GM12878 (cell line): ENCODE data around the gene ZNF18. TPM values are rescaled to one million over a fixed set of nuclear protein-coding genes. Genes with fewer than 3 reads are reported as not detected.

Experiments used
- ATAC-seq: fragments of 200-7000 bp; cut with Tn5 transposase; 3 replicates; pipeline ENCODE4 v1.9.1; 2020; ENCODE audit warnings: mild to moderate bottlenecking, moderate library complexity
- BruUV-seq: library from RNA; stranded (reverse); fragments of 400-500 nt; replicated peaks from 2 replicates; lab custom pipeline; 2021; lab: Mats Ljungman, UMichigan
- CTCF ChIA-PET: fragments of 300-600 bp; sonication (Branson Sonifier 250); formaldehyde crosslinking; extraction: SDS; loops from one replicate; lab custom pipeline; 2021; ENCODE audit warnings: inconsistent platforms; lab: Yijun Ruan, JAX
- POLR2A ChIA-PET: fragments of 350-600 bp; formaldehyde crosslinking; extraction: SDS; loops from one replicate; lab custom pipeline; 2021; ENCODE audit warnings: inconsistent platforms; lab: Charles Lee
- RAD21 ChIA-PET: fragments of 300-600 bp; sonication (Branson Sonifier 250); formaldehyde crosslinking; loops from one replicate; lab custom pipeline; 2023; ENCODE audit warnings: antibody characterized with exemption; ENCODE audit not compliant: unreplicated experiment; lab: Charles Lee
- SMC1A ChIA-PET: fragments of 300-600 bp; sonication (Branson Sonifier 250); formaldehyde crosslinking; loops from one replicate; lab custom pipeline; 2023; ENCODE audit not compliant: unreplicated experiment, uncharacterized antibody; lab: Charles Lee
- DNase-seq: peaks from one replicate; pipeline ENCODE4 v3.0.0-alpha.2; 2011; ENCODE audit warnings: low read depth, low spot score
- FAIRE-seq: peaks from 3 replicates; lab custom pipeline; 2011; peaks lifted over from hg19 to GRCh38; lab: Jason Lieb, UNC
- H2AFZ ChIP-seq: 2 replicates; pipeline ENCODE4 v1.6.0; 2011; ENCODE audit warnings: low read depth, low read length, control low read depth; ENCODE audit not compliant: control insufficient read depth
- H3K27ac ChIP-seq: 2 replicates; pipeline ENCODE4 v1.5.1; 2011; ENCODE audit warnings: control low read depth; ENCODE audit not compliant: control insufficient read depth, insufficient read depth
- H3K27me3 ChIP-seq, 2 experiments: replicated peaks in 1 of 2; 2 replicates each; pipeline versions ENCODE4 v1.6.0 to v1.6.1; 2011; ENCODE audit warnings: low read length in 1 of 2; ENCODE audit not compliant: control insufficient read depth in 2 of 2, insufficient read depth in 2 of 2
- H3K36me3 ChIP-seq, 2 experiments: 2 replicates each; pipeline ENCODE4 v1.5.1; 2011; ENCODE audit warnings: low read length in 1 of 2; ENCODE audit not compliant: control insufficient read depth in 2 of 2, insufficient read depth in 2 of 2
- H3K4me1 ChIP-seq: 2 replicates; pipeline ENCODE4 v1.6.1; 2011; ENCODE audit warnings: mild to moderate bottlenecking, low read length, moderate library complexity, mixed read lengths; ENCODE audit not compliant: control insufficient read depth, insufficient read depth
- H3K4me2 ChIP-seq: 2 replicates; pipeline ENCODE4 v1.6.0; 2011; ENCODE audit warnings: control low read depth; ENCODE audit not compliant: control insufficient read depth, insufficient read depth
- H3K4me3 ChIP-seq: fragments of 200-600 bp; sonication (generic); 2 replicates; pipeline ENCODE4 v1.5.1; 2016
- H3K79me2 ChIP-seq: 2 replicates; pipeline ENCODE4 v1.6.0; 2011; ENCODE audit warnings: low read length; ENCODE audit not compliant: control insufficient read depth, insufficient read depth
- H3K9ac ChIP-seq: 2 replicates; pipeline ENCODE4 v1.8.0; 2011; ENCODE audit warnings: low read length, control low read depth, mixed read lengths; ENCODE audit not compliant: control insufficient read depth, insufficient read depth
- H3K9me3 ChIP-seq: replicated peaks from 3 replicates; pipeline ENCODE4 v1.5.1; 2011; ENCODE audit warnings: mild to moderate bottlenecking, low read length; ENCODE audit not compliant: control insufficient read depth, insufficient read depth
- H4K20me1 ChIP-seq: 2 replicates; pipeline ENCODE4 v1.6.0; 2011; ENCODE audit not compliant: control insufficient read depth, insufficient read depth
- CTCF ChIP-seq, 3 experiments: IDR thresholded peaks in 2 of 3; conservative IDR thresholded peaks in 1 of 3; 2 replicates each; pipeline ENCODE4 v1.5.1; 2011; ENCODE audit warnings: low read depth in 3 of 3, low read length in 3 of 3, mild to moderate bottlenecking in 3 of 3, control low read depth in 2 of 3, moderate library complexity in 2 of 3, inconsistent platforms in 1 of 3, mixed read lengths in 1 of 3; ENCODE audit not compliant: control insufficient read depth in 2 of 3, insufficient read depth in 1 of 3; ENCODE audit errors: extremely low read depth in 1 of 3
- HCFC1 ChIP-seq: fragments of 150-350 bp; IDR thresholded peaks from 2 replicates; pipeline ENCODE4 v1.6.1; 2014; ENCODE audit warnings: low read length
- LARP7 ChIP-seq: fragments of 450-650 bp; IDR thresholded peaks from 2 replicates; pipeline ENCODE4 v1.6.1; 2017; ENCODE audit warnings: mild to moderate bottlenecking
- NR2C2 ChIP-seq: IDR thresholded peaks from 2 replicates; pipeline ENCODE4 v1.6.1; 2011; ENCODE audit warnings: borderline replicate concordance, low read depth; ENCODE audit not compliant: control insufficient read depth, insufficient read length
- POU2F2 ChIP-seq: IDR thresholded peaks from 3 replicates; pipeline ENCODE4 v1.6.1; 2011; ENCODE audit warnings: low read depth, mild to moderate bottlenecking, low read length, borderline replicate concordance
- RB1 ChIP-seq: fragments of 450-650 bp; formaldehyde crosslinking; IDR thresholded peaks from 2 replicates; pipeline ENCODE4 v1.6.1; 2017; ENCODE audit warnings: mild to moderate bottlenecking, borderline replicate concordance
- SMC3 ChIP-seq: IDR thresholded peaks from 2 replicates; pipeline ENCODE4 v1.6.1; 2011; ENCODE audit warnings: low read length, improper control_type of control experiment, borderline replicate concordance
- SRF ChIP-seq, 2 experiments: IDR thresholded peaks; 2 replicates each; pipeline ENCODE4 v1.6.1; 2011; ENCODE audit warnings: low read depth in 2 of 2, low read length in 2 of 2, mild to moderate bottlenecking in 1 of 2, moderate library complexity in 1 of 2
- ZNF24 ChIP-seq: fragments of 450-650 bp; IDR thresholded peaks from 2 replicates; pipeline ENCODE4 v1.6.1; 2017; ENCODE audit warnings: antibody characterized with exemption, mild to moderate bottlenecking
- ZNF384 ChIP-seq: IDR thresholded peaks from 2 replicates; pipeline ENCODE4 v1.6.1; 2012; ENCODE audit warnings: low read depth, mild to moderate bottlenecking, low read length, improper control_type of control experiment, borderline replicate concordance
- ZSCAN29 ChIP-seq: fragments of 450-650 bp; IDR thresholded peaks from 2 replicates; pipeline ENCODE4 v1.6.1; 2017; ENCODE audit warnings: mild to moderate bottlenecking, moderate library complexity
- WGBS: methylation state at CpG from one replicate; pipeline ENCODE4 v1.1.6; 2016; ENCODE audit warnings: low lambda C conversion rate; ENCODE audit not compliant: insufficient replicate concordance, insufficient coverage; ENCODE audit errors: missing lambda C conversion rate; 5-methylcytosine and 5-hydroxymethylcytosine counted together
- in situ Hi-C: fragments of 300-500 bp; cut with MboI; formaldehyde crosslinking; loops from 9 replicates; pipeline ENCODE4 v1.14.3; 2018; ENCODE audit warnings: mixed read lengths
- intact Hi-C: fragments of 100-400 bp; cut with micrococcal nuclease; formaldehyde crosslinking; loops from one replicate; pipeline ENCODE4 v1.14.2; 2022; ENCODE audit not compliant: unreplicated experiment
- polyA plus RNA-seq, 11 experiments: library from polyadenylated mRNA; depleted of rRNA in 4 of 11; unstranded in 6 of 11; stranded (reverse) in 5 of 11; fragments of >200 nt; fragmentation: Nextera tagmentation in 4 of 11; fragmentation: Illumina TruSeq in 1 of 11; extraction: Ambion mirVana in 4 of 11; extraction: Trizol in 1 of 11; gene quantifications; 1 replicate in 1 of 11; 2 replicates in 10 of 11; pipeline versions ENCODE4 v1.2.1 to v1.2.3, GENCODE V29; 2011 to 2016; ENCODE audit warnings: inconsistent platforms in 2 of 11, missing spikeins in 2 of 11, low read depth in 1 of 11
- total RNA-seq, 4 experiments: library from RNA; depleted of rRNA in 3 of 4; stranded (reverse); fragments of >200 nt in 3 of 4; fragmentation: Illumina TruSeq in 1 of 4; extraction: Trizol in 1 of 4; gene quantifications; 2 replicates each; pipeline versions ENCODE4 v1.2.1 to v1.2.3, GENCODE V29; 2013 to 2021
- TF ChIP-seq, protein P1 (sequence below): fragments of 450-650 bp; IDR thresholded peaks from 2 replicates; pipeline ENCODE4 v1.6.1; 2018; ENCODE audit warnings: mild to moderate bottlenecking, low read depth, moderate library complexity; ENCODE audit not compliant: partially characterized antibody

The ZNF18 gene
- total and polyA plus RNA-seq, 10 of the 15 experiments (the other 5 are each of a cell fraction or from before 2014, with no cell fraction given), result 4.6 to 10.2 (median 9.1) TPM

GRCh38 chr17:11986942-11987329 lies 10.3 kb downstream of the ZNF18 start (continued):
- TF ChIP-seq NR2C2, result no peak
- no peak for TF ChIP-seq HCFC1
- peak in 2 of 3 experiments; percentile 32 to 37; a peak in 4 of 6 replicates for TF ChIP-seq CTCF (IDR thresholded peaks at IDR 0.05 in 2 of 3, conservative IDR thresholded peaks at IDR 0.05 in 1 of 3; ENCODE audit: control insufficient read depth in 2 of 3, extremely low read depth in 1 of 3, insufficient read depth in 1 of 3, low read depth in 3 of 3, low read length in 3 of 3)
- peak; percentile 19; the same call in 1 of the 2 replicates for TF ChIP-seq SMC3
- TF ChIP-seq LARP7, result no peak
- TF ChIP-seq, all 136 proteins: peak for 3

DNA sequence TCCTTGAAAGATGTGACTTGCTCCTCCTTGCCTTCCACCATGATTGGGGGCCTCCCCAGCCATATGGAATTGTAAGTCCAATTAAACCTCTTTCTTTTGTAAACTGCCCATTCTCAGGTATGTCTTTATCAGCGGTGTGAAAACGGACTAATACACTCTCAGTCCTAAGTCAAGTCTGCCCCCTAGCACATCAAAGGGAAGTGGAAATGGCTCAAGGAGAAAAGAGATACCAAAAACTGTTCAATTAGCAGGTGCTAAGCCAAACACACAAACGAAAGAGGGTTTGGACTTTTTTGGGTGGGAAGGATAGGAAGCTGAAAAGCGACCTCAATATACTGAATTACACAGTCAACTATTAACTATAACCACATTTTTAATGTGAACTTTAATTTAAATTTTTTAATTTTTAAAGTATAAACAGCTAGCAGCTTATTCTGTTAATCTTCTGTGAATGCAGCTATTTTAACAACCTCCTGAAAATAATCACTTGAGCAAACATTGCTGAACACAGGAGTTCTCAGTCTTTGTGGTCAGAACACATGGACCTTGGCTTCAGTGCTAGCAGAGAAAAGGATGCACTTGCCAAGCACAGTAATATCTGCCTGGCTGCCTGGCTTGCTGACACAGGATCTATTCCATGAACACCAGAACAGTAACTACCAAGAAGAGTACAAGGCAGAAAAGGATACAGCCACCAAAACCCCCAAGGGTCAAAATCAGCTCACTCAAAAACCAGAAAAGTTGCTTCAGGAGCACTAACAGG lies 10.9 kb downstream of the ZNF18 start:
- Histone ChIP-seq H3K4me1 (no peaks in the 10 kb centered on the region), H3K9me3 (no peaks in the 10 kb centered on the region), H3K4me3 (no peak overlapping the region), H3K27ac (no peak overlapping the region), H4K20me1 (no peaks in the 10 kb centered on the region), H3K9ac (no peak overlapping the region), H3K4me2 (no peak overlapping the region), H3K27me3 (no peaks in the 10 kb centered on the region), H3K79me2 (no peaks in the 10 kb centered on the region), H3K36me3 (peaks cover 0 to 4% of the 10 kb centered on the region in 2 experiments), H2AFZ (no peak overlapping the region)
- POLR2A ChIA-PET, result no interaction called here
- CTCF ChIA-PET, result interaction anchor here (0.6 to 1.6 kb wide), 8 partner anchors 9 to 1108 kb away, joined by 3 to 6 read pairs (median 4); partner anchors contain the start of gene ZNF18
- no peak for TF ChIP-seq SRF (IDR thresholded peaks at IDR 0.05; ENCODE audit: low read depth in 2 of 2, low read length in 2 of 2)
- TF ChIP-seq ZNF24, result no peak
- TF ChIP-seq ZNF384, result no peak
- no peak for TF ChIP-seq RB1
- no peak for TF ChIP-seq ZSCAN29
- no peak for TF ChIP-seq POU2F2
- TF ChIP-seq, protein P1, sequence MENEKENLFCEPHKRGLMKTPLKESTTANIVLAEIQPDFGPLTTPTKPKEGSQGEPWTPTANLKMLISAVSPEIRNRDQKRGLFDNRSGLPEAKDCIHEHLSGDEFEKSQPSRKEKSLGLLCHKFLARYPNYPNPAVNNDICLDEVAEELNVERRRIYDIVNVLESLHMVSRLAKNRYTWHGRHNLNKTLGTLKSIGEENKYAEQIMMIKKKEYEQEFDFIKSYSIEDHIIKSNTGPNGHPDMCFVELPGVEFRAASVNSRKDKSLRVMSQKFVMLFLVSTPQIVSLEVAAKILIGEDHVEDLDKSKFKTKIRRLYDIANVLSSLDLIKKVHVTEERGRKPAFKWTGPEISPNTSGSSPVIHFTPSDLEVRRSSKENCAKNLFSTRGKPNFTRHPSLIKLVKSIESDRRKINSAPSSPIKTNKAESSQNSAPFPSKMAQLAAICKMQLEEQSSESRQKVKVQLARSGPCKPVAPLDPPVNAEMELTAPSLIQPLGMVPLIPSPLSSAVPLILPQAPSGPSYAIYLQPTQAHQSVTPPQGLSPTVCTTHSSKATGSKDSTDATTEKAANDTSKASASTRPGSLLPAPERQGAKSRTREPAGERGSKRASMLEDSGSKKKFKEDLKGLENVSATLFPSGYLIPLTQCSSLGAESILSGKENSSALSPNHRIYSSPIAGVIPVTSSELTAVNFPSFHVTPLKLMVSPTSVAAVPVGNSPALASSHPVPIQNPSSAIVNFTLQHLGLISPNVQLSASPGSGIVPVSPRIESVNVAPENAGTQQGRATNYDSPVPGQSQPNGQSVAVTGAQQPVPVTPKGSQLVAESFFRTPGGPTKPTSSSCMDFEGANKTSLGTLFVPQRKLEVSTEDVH, result no peak
- FAIRE-seq, result no peak
- BruUV-seq, result no TSS peak
- in situ Hi-C loops (no loop called here), intact Hi-C loops (loop anchor here (5.0 kb wide), 1 partner anchor 1109 kb away; no protein-coding TSS in a partner anchor)
- ATAC-seq, result no peak
- WGBS, result 81% methylated on average over 4 of the region's 4 CpGs
- RAD21 ChIA-PET, result no interaction called here
- SMC1A ChIA-PET, result interaction anchor here (1.3 to 1.4 kb wide), 3 partner anchors 9 to 36 kb away, joined by 3 to 9 read pairs (median 3); no protein-coding TSS in a partner anchor
- no peak for DNase-seq
